Inflammatory macrophage treated with lipopolysaccharide for 1 hour (primary cell): Measurements from ENCODE around the gene ZEB1.
"Not testable (repeated sequence)": the region's sequence is repeated elsewhere in the genome, so short reads cannot be mapped to it uniquely, and the experiment has no call there.

Source experiments
- DNase-seq, 2 donors: peaks; one replicate each; pipeline ENCODE4 v3.0.0-alpha.2; 2020 to 2022

ZEB1 gene

GRCh38 chr10:31427334-31427733 is 108.3 kb downstream of the ZEB1 start:
- DNase-seq = not testable (repeated sequence)

- not testable (repeated sequence) for DNase-seq
Measured at GRCh38 chr10:31428499-31428898, 109.5 kb downstream of the ZEB1 start.

- no peak for DNase-seq
Measured at GRCh38 chr10:31431021-31431420, 112.0 kb downstream of the ZEB1 start.

- DNase-seq = no peak
Measured at GRCh38 chr10:31437959-31438358, 118.9 kb downstream of the ZEB1 start.

- DNase-seq = no peak
Measured at GRCh38 chr10:31451766-31452165, 132.8 kb downstream of the ZEB1 start.

- DNase-seq = no peak
Measured at GRCh38 chr10:31456468-31456867, 137.5 kb downstream of the ZEB1 start.

GRCh38 chr10:31457858-31458257 is 138.8 kb downstream of the ZEB1 start:
- no peak for DNase-seq

- DNase-seq = no peak
Measured at GRCh38 chr10:31458974-31459373, 140.0 kb downstream of the ZEB1 start.

- no peak for DNase-seq
Measured at GRCh38 chr10:31460242-31460641, 141.2 kb downstream of the ZEB1 start.

GRCh38 chr10:31464552-31464951 is 145.5 kb downstream of the ZEB1 start:
- DNase-seq = no peak

- peak in 1 of 2 donors; percentile 5 for DNase-seq
Measured at GRCh38 chr10:31466313-31466712, 147.3 kb downstream of the ZEB1 start.

- no peak for DNase-seq
Measured at GRCh38 chr10:31467791-31468535, 148.9 kb downstream of the ZEB1 start.

GRCh38 chr10:31468536-31468859 is 149.5 kb downstream of the ZEB1 start:
- no peak for DNase-seq

- DNase-seq = no peak
Measured at GRCh38 chr10:31475519-31475918, 156.5 kb downstream of the ZEB1 start.

GRCh38 chr10:31476088-31476487 is 157.1 kb downstream of the ZEB1 start:
- no peak for DNase-seq

GRCh38 chr10:31477584-31477983 is 158.6 kb downstream of the ZEB1 start:
- no peak for DNase-seq

GRCh38 chr10:31479752-31480151 is 160.7 kb downstream of the ZEB1 start:
- no peak for DNase-seq

GRCh38 chr10:31483546-31483945 is 164.5 kb downstream of the ZEB1 start:
- DNase-seq = no peak

- no peak for DNase-seq
Measured at GRCh38 chr10:31484431-31485135, 165.6 kb downstream of the ZEB1 start.

GRCh38 chr10:31490858-31491504 is 172.0 kb downstream of the ZEB1 start:
- DNase-seq = peak; percentile 28 to 73

- DNase-seq = no peak
Measured at GRCh38 chr10:31507427-31507826, 188.4 kb downstream of the ZEB1 start.

GRCh38 chr10:31508234-31508633 is 189.2 kb downstream of the ZEB1 start:
- no peak for DNase-seq

GRCh38 chr10:31508882-31509281 is 189.9 kb downstream of the ZEB1 start:
- DNase-seq = no peak

- peak in 1 of 2 donors; percentile 16 for DNase-seq
Measured at GRCh38 chr10:31509989-31510388, 191.0 kb downstream of the ZEB1 start.
